ENCODE measurements around the gene COL4A1. TPM values are rescaled to one million over a fixed set of nuclear protein-coding genes. Genes with fewer than 3 reads are reported as not detected.

COL4A1 gene
- total and polyA plus RNA-seq, 2 donors from 2014 or later, result 53.0 to 218 TPM

- intact Hi-C loops (cut with DNase I), result no loop called here
- no peak overlapping the region for H3K4me3 ChIP-seq (ENCODE audit: low read length in 3 of 3)
- peaks cover 2 to 49% (median 28%) of the 10 kb centered on the region in 3 donors for H3K36me3 ChIP-seq (ENCODE audit: control insufficient read depth in 2 of 3, insufficient read depth in 3 of 3, low read length in 3 of 3)
- H3K9me3 ChIP-seq (ENCODE audit: control insufficient read depth in 2 of 3, insufficient read depth in 1 of 3, low read length in 3 of 3), result no peaks in the 10 kb centered on the region
- peaks cover 0 to 2% (median 0%) of the 10 kb centered on the region in 3 donors for H3K4me1 ChIP-seq (ENCODE audit: control insufficient read depth in 2 of 3, insufficient read depth in 2 of 3, low read depth in 1 of 3, low read length in 3 of 3)
- no peaks in the 10 kb centered on the region for H3K27me3 ChIP-seq (ENCODE audit: control insufficient read depth, insufficient read depth, low read length)
- no peak for DNase-seq
- no peak overlapping the region for H3K9ac ChIP-seq (ENCODE audit: low read length in 3 of 3)
- H3K27ac ChIP-seq (ENCODE audit: low read depth in 2 of 2, low read length in 2 of 2), result no peak overlapping the region
- FAIRE-seq, result no peak
- TF ChIP-seq CTCF (IDR thresholded peaks at IDR 0.05; ENCODE audit: borderline replicate concordance, extremely low read depth, insufficient read depth), result no peak
Measured at GRCh38 chr13:110155072-110155471, 151.9 kb downstream of the COL4A1 start.

GRCh38 chr13:110154410-110154933 lies 152.5 kb downstream of the COL4A1 start:
- TF ChIP-seq CTCF (IDR thresholded peaks at IDR 0.05; ENCODE audit: borderline replicate concordance, extremely low read depth, insufficient read depth), result no peak
- Histone ChIP-seq H3K9ac (ENCODE audit: low read length in 3 of 3) (no peak overlapping the region), H3K4me1 (ENCODE audit: control insufficient read depth in 2 of 3, insufficient read depth in 2 of 3, low read depth in 1 of 3, low read length in 3 of 3) (peaks cover 0 to 2% (median 0%) of the 10 kb centered on the region in 3 donors), H3K27ac (ENCODE audit: low read depth in 2 of 2, low read length in 2 of 2) (no peak overlapping the region), H3K36me3 (ENCODE audit: control insufficient read depth in 2 of 3, insufficient read depth in 3 of 3, low read length in 3 of 3) (peaks cover 2 to 48% (median 24%) of the 10 kb centered on the region in 3 donors), H3K27me3 (ENCODE audit: control insufficient read depth, insufficient read depth, low read length) (no peaks in the 10 kb centered on the region), H3K4me3 (ENCODE audit: low read length in 3 of 3) (no peak overlapping the region), H3K9me3 (ENCODE audit: control insufficient read depth in 2 of 3, insufficient read depth in 1 of 3, low read length in 3 of 3) (no peaks in the 10 kb centered on the region)
- DNase-seq (no peak), FAIRE-seq (no peak)
- intact Hi-C loops (cut with DNase I), result no loop called here

GRCh38 chr13:110152351-110152750 lies 154.6 kb downstream of the COL4A1 start:
- intact Hi-C loops (cut with DNase I), result no loop called here
- H3K36me3 ChIP-seq (ENCODE audit: control insufficient read depth in 2 of 3, insufficient read depth in 3 of 3, low read length in 3 of 3), result peaks cover 2 to 47% (median 27%) of the 10 kb centered on the region in 3 donors
- H3K9ac ChIP-seq (ENCODE audit: low read length in 3 of 3), result no peak overlapping the region
- DNase-seq, result no peak
- no peaks in the 10 kb centered on the region for H3K27me3 ChIP-seq (ENCODE audit: control insufficient read depth, insufficient read depth, low read length)
- no peaks in the 10 kb centered on the region for H3K4me1 ChIP-seq (ENCODE audit: control insufficient read depth in 2 of 3, insufficient read depth in 2 of 3, low read depth in 1 of 3, low read length in 3 of 3)
- no peak for FAIRE-seq
- TF ChIP-seq CTCF (IDR thresholded peaks at IDR 0.05; ENCODE audit: borderline replicate concordance, extremely low read depth, insufficient read depth), result no peak
- no peak overlapping the region for H3K4me3 ChIP-seq (ENCODE audit: low read length in 3 of 3)
- no peaks in the 10 kb centered on the region for H3K9me3 ChIP-seq (ENCODE audit: control insufficient read depth in 2 of 3, insufficient read depth in 1 of 3, low read length in 3 of 3)
- H3K27ac ChIP-seq (ENCODE audit: low read depth in 2 of 2, low read length in 2 of 2), result no peak overlapping the region

- intact Hi-C loops (cut with DNase I), result no loop called here
- Histone ChIP-seq H3K9ac (ENCODE audit: low read length in 3 of 3) (no peak overlapping the region), H3K4me1 (ENCODE audit: control insufficient read depth in 2 of 3, insufficient read depth in 2 of 3, low read depth in 1 of 3, low read length in 3 of 3) (no peaks in the 10 kb centered on the region), H3K4me3 (ENCODE audit: low read length in 3 of 3) (no peak overlapping the region), H3K9me3 (ENCODE audit: control insufficient read depth in 2 of 3, insufficient read depth in 1 of 3, low read length in 3 of 3) (no peaks in the 10 kb centered on the region), H3K27me3 (ENCODE audit: control insufficient read depth, insufficient read depth, low read length) (no peaks in the 10 kb centered on the region), H3K36me3 (ENCODE audit: control insufficient read depth in 2 of 3, insufficient read depth in 3 of 3, low read length in 3 of 3) (peaks cover 2 to 41% (median 27%) of the 10 kb centered on the region in 3 donors), H3K27ac (ENCODE audit: low read depth in 2 of 2, low read length in 2 of 2) (no peak overlapping the region)
- FAIRE-seq, result no peak
- DNase-seq, result no peak
- no peak for TF ChIP-seq CTCF (IDR thresholded peaks at IDR 0.05; ENCODE audit: borderline replicate concordance, extremely low read depth, insufficient read depth)
Measured at GRCh38 chr13:110151462-110151861, 155.5 kb downstream of the COL4A1 start.
